Measurements from ENCODE around the gene SBDS.
"Not testable (repeated sequence)": the region's sequence is repeated elsewhere in the genome, so short reads cannot be mapped to it uniquely, and the experiment has no call there.

DNA sequence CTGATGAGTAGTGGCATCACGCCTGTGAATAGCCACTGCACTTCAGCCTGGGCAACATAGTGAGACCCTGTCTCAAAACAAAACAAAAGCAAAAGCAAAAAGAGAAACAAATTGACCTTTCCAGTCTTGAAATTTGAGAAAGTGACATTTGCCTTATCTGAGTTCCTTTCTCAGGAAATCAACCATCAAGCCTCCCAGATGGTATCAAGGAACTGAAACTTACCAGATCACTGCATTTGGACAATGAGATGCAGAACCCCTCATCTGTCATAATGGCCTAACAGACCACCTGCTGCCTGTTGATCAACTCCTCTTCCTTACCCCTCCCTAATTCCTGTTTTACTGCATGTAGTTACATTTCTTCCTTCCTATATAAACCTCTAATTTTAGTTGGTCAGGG, 15.1 kb downstream of the SBDS start:
- TF ChIP-seq POLR2AphosphoS5, POLR2A, TAF1 (IDR thresholded peaks at IDR 0.05; ENCODE audit: low read depth, low read length): not testable (repeated sequence)
